Measurements from ENCODE around the gene RAB4B.
"Not testable (repeated sequence)": the region's sequence is repeated elsewhere in the genome, so short reads cannot be mapped to it uniquely, and the experiment has no call there.

RAB4B gene, protein sequence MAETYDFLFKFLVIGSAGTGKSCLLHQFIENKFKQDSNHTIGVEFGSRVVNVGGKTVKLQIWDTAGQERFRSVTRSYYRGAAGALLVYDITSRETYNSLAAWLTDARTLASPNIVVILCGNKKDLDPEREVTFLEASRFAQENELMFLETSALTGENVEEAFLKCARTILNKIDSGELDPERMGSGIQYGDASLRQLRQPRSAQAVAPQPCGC

DNA sequence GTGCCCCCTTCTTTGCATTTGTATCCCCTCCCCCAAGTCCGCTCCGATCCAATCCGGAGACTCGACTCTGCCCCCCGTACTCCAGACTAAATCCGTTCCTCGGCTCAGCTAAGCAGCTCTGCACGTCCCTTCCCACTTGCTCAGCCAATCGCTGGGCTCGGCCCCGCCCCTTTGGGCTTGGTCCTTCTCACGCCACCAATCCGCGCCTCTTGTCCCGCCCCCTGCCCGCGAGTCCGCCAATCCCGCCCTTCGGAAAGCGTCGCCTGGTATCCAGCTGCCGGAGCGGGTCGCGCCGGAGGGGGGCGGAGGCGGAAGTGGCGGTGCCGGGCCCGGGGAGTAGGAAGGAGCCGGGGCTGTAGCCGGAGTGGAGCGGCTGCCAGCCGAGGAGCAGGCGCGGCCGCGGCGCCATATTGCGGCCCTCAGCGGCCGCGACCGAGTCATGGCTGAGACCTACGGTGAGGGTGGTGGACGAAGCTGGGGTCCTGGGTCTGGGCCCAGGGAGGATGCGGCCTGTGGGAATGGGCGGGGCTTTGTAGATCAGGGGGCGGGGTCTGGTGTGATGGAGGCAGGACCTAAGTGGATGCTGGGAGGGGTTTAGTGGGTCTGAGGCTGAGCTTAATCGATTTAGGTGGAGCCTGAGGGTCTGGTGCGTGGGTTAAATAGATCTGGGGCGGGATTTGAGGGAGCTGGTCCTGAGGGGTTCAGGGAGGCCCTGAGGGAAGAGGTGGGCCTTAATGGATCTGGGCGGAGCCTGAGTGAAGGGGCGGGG lies at the start of gene RAB4B:
TSS of gene RAB4B (plus strand) at position 311 of the 769 bp plus-strand sequence. CDS start at position 440, 129 bp downstream.
- H3K36me3 ChIP-seq (ENCODE audit: insufficient read depth, low read length): no peaks in the 10 kb centered on the region
- no peaks in the 10 kb centered on the region for H3K27me3 ChIP-seq (ENCODE audit: control insufficient read depth in 1 of 2, insufficient read depth in 2 of 2, low read length in 2 of 2)
- peak within 1 kb of the TSS; percentile 59 to 94 for H3K4me3 ChIP-seq (ENCODE audit: low read depth in 1 of 2, low read length in 2 of 2)
- H3K4me1 ChIP-seq (ENCODE audit: insufficient read depth, low read length): peaks cover 17% of the 10 kb centered on the region
- H3K27ac ChIP-seq (ENCODE audit: low read depth, low read length): peak within 1 kb of the TSS; percentile 99
- H3K9ac ChIP-seq (ENCODE audit: low read length): peak within 1 kb of the TSS; percentile 69
- H3K9me3 ChIP-seq (ENCODE audit: low read length): no peaks in the 10 kb centered on the region

- not testable (repeated sequence) for H3K4me3 ChIP-seq (ENCODE audit: low read depth in 1 of 2, low read length in 2 of 2); H3K27me3 ChIP-seq (ENCODE audit: control insufficient read depth in 1 of 2, insufficient read depth in 2 of 2, low read length in 2 of 2)
- H3K36me3 ChIP-seq (ENCODE audit: insufficient read depth, low read length): peaks cover 72% of the 10 kb centered on the region
Observed at GRCh38 chr19:40730065-40730464, 48.0 kb upstream of the RAB4B start.

GRCh38 chr19:40732304-40732703 lies 45.7 kb upstream of the RAB4B start:
- H3K27me3 ChIP-seq (ENCODE audit: control insufficient read depth in 1 of 2, insufficient read depth in 2 of 2, low read length in 2 of 2); H3K4me3 ChIP-seq (ENCODE audit: low read depth in 1 of 2, low read length in 2 of 2); H3K9me3 ChIP-seq (ENCODE audit: low read length); H3K27ac ChIP-seq (ENCODE audit: low read depth, low read length); H3K9ac ChIP-seq (ENCODE audit: low read length); H3K4me1 ChIP-seq (ENCODE audit: insufficient read depth, low read length): not testable (repeated sequence)
- peaks cover 78% of the 10 kb centered on the region for H3K36me3 ChIP-seq (ENCODE audit: insufficient read depth, low read length)

More at GRCh38 chr19:40730065-40730464, 48.0 kb upstream of the RAB4B start:
- not testable (repeated sequence) for H3K9me3 ChIP-seq (ENCODE audit: low read length); H3K9ac ChIP-seq (ENCODE audit: low read length); H3K27ac ChIP-seq (ENCODE audit: low read depth, low read length); H3K4me1 ChIP-seq (ENCODE audit: insufficient read depth, low read length)

DNA sequence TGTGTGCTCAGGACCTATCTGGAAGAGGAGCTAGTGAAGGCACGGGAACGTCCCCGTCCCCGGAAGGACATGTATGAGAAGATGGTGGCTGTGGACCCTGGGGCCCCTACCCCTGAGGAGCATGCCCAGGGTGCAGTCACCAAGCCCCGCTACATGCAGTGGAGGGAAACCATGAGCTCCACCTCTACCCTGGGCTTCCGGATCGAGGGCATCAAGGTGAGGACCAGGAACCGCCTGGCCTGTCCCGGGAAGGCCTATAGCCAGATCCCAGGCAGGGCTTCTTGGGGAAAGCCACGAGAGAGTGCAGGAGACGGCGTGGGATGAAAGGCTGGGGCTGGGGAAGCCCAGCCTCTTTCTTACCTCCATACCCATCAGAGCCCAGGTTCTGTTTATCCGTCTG lies 44.9 kb upstream of the RAB4B start:
- H3K27ac ChIP-seq (ENCODE audit: low read depth, low read length): no peak overlapping the region
- H3K27me3 ChIP-seq (ENCODE audit: control insufficient read depth in 1 of 2, insufficient read depth in 2 of 2, low read length in 2 of 2): no peaks in the 10 kb centered on the region
- H3K4me3 ChIP-seq (ENCODE audit: low read depth in 1 of 2, low read length in 2 of 2): no peak overlapping the region
- H3K9ac ChIP-seq (ENCODE audit: low read length): no peak overlapping the region
- H3K9me3 ChIP-seq (ENCODE audit: low read length): no peaks in the 10 kb centered on the region
- no peaks in the 10 kb centered on the region for H3K4me1 ChIP-seq (ENCODE audit: insufficient read depth, low read length)
- peaks cover 74% of the 10 kb centered on the region for H3K36me3 ChIP-seq (ENCODE audit: insufficient read depth, low read length)

DNA sequence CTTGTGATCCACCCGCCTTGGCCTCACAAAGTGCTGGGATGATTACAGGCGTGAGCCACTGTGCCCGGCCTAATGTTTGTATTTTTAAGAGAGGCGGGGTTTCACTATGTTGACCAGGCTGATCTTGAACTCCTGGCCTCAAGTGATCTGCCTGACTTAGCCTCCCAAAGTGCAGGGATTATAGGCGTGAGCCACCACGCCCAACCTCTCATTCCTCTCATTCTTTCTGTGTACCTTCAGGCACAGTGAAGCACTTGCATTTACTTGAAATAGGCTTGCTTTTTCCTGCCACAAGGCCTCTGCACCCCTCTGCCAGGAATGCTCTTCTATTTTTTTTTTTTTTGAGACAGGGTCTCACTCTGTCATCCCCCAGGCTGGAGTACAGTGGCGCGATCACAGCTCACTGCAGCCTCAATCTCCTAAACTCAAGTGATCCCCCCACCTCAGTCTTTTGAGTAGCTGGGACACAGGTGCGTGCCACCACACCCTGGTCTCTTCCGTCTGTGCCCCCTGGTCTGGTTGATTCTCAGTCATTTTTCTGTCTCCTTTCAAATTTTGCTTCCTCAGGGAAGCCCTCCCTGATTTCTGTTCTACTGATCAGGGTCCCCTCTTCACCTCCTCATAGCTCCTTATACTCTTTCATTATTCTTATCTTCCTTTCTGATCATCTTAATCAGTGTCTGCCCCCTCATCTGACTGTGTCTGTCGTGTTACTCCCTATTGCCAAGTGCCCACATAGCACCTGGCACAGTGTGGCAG lies 42.9 kb upstream of the RAB4B start:
- Histone ChIP-seq H3K27me3 (ENCODE audit: control insufficient read depth in 1 of 2, insufficient read depth in 2 of 2, low read length in 2 of 2) (no peaks in the 10 kb centered on the region), H3K4me3 (ENCODE audit: low read depth in 1 of 2, low read length in 2 of 2) (no peak overlapping the region), H3K27ac (ENCODE audit: low read depth, low read length) (no peak overlapping the region), H3K36me3 (ENCODE audit: insufficient read depth, low read length) (peaks cover 64% of the 10 kb centered on the region), H3K9me3 (ENCODE audit: low read length) (no peaks in the 10 kb centered on the region), H3K9ac (ENCODE audit: low read length) (no peak overlapping the region), H3K4me1 (ENCODE audit: insufficient read depth, low read length) (no peaks in the 10 kb centered on the region)

DNA sequence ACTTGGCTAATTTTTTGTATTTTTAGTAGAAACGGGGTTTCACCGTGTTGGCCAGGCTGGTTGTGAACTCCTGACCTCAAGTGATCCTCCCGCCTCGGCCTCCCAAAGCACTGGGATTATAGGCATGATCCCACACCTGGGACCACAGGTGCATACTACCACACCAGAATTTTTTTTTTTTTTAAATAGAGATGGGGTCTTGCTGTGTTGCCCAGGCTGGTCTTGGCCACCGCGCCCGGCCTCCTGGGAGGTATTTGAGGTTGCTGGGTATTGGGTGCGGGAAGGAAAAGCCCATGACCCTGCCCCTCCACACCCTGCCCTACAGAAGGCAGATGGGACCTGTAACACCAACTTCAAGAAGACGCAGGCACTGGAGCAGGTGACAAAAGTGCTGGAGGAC lies 41.4 kb upstream of the RAB4B start:
- H3K27ac ChIP-seq (ENCODE audit: low read depth, low read length): no peak overlapping the region
- peaks cover 53% of the 10 kb centered on the region for H3K36me3 ChIP-seq (ENCODE audit: insufficient read depth, low read length)
- no peak overlapping the region for H3K9ac ChIP-seq (ENCODE audit: low read length)
- H3K27me3 ChIP-seq (ENCODE audit: control insufficient read depth in 1 of 2, insufficient read depth in 2 of 2, low read length in 2 of 2): no peaks in the 10 kb centered on the region
- no peaks in the 10 kb centered on the region for H3K4me1 ChIP-seq (ENCODE audit: insufficient read depth, low read length)
- H3K9me3 ChIP-seq (ENCODE audit: low read length): no peaks in the 10 kb centered on the region
- H3K4me3 ChIP-seq (ENCODE audit: low read depth in 1 of 2, low read length in 2 of 2): no peak overlapping the region

- H3K9ac ChIP-seq (ENCODE audit: low read length): no peak overlapping the region
- H3K36me3 ChIP-seq (ENCODE audit: insufficient read depth, low read length): peaks cover 53% of the 10 kb centered on the region
- no peaks in the 10 kb centered on the region for H3K9me3 ChIP-seq (ENCODE audit: low read length)
- H3K27ac ChIP-seq (ENCODE audit: low read depth, low read length): no peak overlapping the region
- H3K27me3 ChIP-seq (ENCODE audit: control insufficient read depth in 1 of 2, insufficient read depth in 2 of 2, low read length in 2 of 2): no peaks in the 10 kb centered on the region
- H3K4me3 ChIP-seq (ENCODE audit: low read depth in 1 of 2, low read length in 2 of 2): no peak overlapping the region
- no peaks in the 10 kb centered on the region for H3K4me1 ChIP-seq (ENCODE audit: insufficient read depth, low read length)
Observed at GRCh38 chr19:40737102-40737644, 40.9 kb upstream of the RAB4B start.

- H3K9ac ChIP-seq (ENCODE audit: low read length): no peak overlapping the region
- no peaks in the 10 kb centered on the region for H3K9me3 ChIP-seq (ENCODE audit: low read length)
- H3K4me1 ChIP-seq (ENCODE audit: insufficient read depth, low read length): no peaks in the 10 kb centered on the region
- no peak overlapping the region for H3K27ac ChIP-seq (ENCODE audit: low read depth, low read length)
- peaks cover 37% of the 10 kb centered on the region for H3K36me3 ChIP-seq (ENCODE audit: insufficient read depth, low read length)
- H3K4me3 ChIP-seq (ENCODE audit: low read depth in 1 of 2, low read length in 2 of 2): no peak overlapping the region
- H3K27me3 ChIP-seq (ENCODE audit: control insufficient read depth in 1 of 2, insufficient read depth in 2 of 2, low read length in 2 of 2): no peaks in the 10 kb centered on the region
Observed at GRCh38 chr19:40739030-40739839, 38.8 kb upstream of the RAB4B start.

GRCh38 chr19:40739871-40740703 lies 38.0 kb upstream of the RAB4B start:
- Histone ChIP-seq H3K4me1 (ENCODE audit: insufficient read depth, low read length) (no peaks in the 10 kb centered on the region), H3K9me3 (ENCODE audit: low read length) (no peaks in the 10 kb centered on the region), H3K9ac (ENCODE audit: low read length) (no peak overlapping the region), H3K4me3 (ENCODE audit: low read depth in 1 of 2, low read length in 2 of 2) (no peak overlapping the region), H3K27ac (ENCODE audit: low read depth, low read length) (peak overlapping the region; percentile 12), H3K36me3 (ENCODE audit: insufficient read depth, low read length) (peaks cover 28% of the 10 kb centered on the region), H3K27me3 (ENCODE audit: control insufficient read depth in 1 of 2, insufficient read depth in 2 of 2, low read length in 2 of 2) (no peaks in the 10 kb centered on the region)

GRCh38 chr19:40740747-40741146 lies 37.3 kb upstream of the RAB4B start:
- no peaks in the 10 kb centered on the region for H3K27me3 ChIP-seq (ENCODE audit: control insufficient read depth in 1 of 2, insufficient read depth in 2 of 2, low read length in 2 of 2)
- H3K9me3 ChIP-seq (ENCODE audit: low read length): no peaks in the 10 kb centered on the region
- peak overlapping the region; percentile 12 for H3K27ac ChIP-seq (ENCODE audit: low read depth, low read length)
- H3K36me3 ChIP-seq (ENCODE audit: insufficient read depth, low read length): peaks cover 22% of the 10 kb centered on the region
- H3K4me3 ChIP-seq (ENCODE audit: low read depth in 1 of 2, low read length in 2 of 2): no peak overlapping the region
- H3K4me1 ChIP-seq (ENCODE audit: insufficient read depth, low read length): no peaks in the 10 kb centered on the region
- H3K9ac ChIP-seq (ENCODE audit: low read length): no peak overlapping the region

Measured in muscle layer of colon (tissue), 2 donors.